GM19043 (cell line): ENCODE data around the gene SAXO2.
"Not testable (repeated sequence)": the region's sequence is repeated elsewhere in the genome, so short reads cannot be mapped to it uniquely, and the experiment has no call there.

Experiments used
- ATAC-seq: cut with Tn5 transposase; IDR thresholded peaks from one replicate; pipeline ENCODE4 v1.9.1; 2021; ENCODE audit warnings: low read depth; ENCODE audit not compliant: unreplicated experiment

SAXO2 gene

DNA sequence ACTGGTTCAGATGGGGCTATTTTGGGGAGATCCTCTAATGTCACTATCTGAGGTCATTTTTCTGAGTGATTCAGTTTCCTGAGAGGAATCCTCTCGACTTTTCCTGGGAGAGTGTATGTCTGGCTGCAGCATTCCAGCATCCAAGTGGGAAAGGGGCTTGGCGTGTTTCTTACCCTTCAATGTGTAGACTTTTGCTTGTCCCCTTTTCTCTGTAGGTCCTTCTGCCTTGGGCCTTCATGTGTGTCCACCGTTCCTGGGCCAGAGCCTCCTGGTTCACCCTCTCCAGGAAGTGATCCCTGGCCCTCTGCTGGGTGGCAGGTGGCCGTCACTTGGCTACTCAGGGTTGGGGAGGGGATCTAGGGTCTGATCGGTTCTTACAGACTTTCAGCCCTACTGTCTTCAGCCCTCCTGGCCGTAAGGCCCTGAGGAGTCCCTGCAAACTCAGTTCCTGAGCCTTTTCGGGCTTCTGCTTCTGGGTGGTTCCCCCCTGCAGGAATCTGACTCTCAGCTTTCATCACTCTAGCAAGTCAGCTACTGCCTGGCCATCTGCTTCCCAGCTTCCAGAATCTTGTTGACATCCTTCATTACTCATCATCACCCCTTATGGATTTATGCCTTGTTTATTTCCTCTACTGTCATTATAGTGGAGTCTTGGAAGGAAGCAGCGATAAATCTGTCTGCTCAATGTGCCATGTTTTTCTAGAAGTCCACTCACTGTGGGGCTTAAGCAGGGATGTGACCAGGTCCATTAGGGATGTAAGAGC is 50.1 kb downstream of the SAXO2 start:
- ATAC-seq = no peak

DNA sequence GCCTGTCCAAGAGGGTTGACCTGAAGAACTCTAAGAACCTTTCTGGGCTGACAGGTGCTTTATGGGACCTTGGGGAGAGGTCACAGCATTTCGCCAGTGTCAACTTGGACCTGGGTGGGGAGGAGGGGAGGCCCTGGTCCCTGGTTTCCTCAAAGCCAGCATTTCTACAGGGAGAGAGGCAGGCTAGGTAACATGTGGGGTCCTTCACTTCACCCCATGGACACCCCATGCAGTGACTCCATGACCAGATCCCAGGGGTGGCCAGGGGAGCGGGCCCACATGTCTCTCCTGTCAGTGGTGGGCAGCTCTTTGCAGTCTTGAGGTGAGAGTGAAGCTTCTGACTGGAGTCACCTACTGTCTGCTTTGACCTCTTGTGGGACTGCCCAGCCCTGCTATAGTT is 50.8 kb downstream of the SAXO2 start:
- ATAC-seq = no peak

DNA sequence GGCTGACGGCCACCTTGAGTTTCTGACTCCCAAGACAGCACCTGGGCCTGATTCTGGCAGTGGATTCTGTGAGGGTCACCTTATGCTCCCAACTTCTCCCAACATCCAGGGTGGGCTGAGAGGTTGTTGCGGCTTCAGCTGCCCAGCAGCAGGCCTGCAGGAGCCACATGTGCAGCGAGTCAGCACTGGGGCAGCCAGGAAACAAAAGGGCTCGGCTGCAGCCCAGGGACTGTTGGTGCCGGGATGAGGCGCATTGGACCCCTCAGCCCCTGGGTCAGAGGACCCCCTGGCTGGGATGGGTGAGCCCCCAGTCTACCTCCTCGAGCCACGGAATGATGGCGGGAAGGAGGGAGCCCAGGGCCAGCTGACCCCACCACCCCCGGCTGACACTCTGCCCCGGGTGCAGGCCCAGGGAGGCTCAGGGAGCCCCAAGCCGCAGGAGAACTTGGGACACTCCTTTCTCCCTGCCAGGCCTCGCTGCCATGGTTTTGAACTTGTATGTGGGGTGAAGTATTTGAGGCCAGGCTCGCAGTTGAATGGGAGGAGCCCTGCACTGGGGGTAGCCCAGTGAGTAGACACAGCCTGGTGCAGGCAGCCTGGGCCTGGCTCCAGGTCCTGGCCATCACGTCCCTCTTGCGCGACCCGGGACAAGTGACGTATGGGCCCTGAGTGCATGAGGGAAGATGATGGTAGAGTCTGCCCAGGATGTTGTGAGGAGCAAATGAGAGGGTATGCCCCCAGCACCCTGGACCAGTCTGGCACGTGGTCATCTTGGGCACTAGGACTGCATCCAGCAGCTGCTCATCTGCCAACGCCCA is 51.5 kb downstream of the SAXO2 start:
- not testable (repeated sequence) for ATAC-seq

DNA sequence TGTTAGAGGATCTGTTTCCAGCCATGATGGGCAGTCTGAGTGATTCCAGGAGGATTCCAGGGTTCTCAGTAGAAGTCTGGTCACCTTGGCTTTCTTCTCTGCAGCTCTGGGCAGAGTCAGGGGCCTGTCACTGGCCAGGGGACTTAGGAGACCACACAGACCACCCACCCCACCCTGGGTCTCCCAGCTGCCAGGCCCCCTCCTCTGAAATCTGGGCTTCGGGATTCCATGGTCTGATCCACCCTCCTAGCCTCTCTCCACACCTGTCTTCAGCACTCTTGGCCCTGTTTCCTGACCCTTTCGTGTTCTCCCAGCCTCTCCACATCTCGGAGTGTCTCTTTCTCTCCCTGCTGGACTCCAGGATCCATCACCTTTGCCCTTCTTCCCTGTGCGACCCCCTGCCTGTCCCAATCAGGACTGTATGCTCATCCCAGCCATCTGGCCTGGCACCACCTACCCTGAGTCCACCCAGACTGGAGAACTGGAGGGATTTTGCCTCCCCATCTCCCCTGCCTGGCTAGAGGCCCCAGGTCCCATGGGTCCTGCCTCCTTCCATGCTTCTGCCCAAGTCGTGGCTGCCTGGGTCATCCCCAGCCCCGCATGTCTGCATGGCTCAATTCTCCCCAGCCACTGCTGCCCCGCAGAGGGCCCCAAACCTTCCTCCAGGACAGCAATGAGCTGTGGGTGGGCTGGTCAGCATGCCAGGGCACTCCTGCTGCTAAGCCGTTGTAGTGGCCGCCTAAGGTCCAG is 52.3 kb downstream of the SAXO2 start:
- ATAC-seq = no peak

DNA sequence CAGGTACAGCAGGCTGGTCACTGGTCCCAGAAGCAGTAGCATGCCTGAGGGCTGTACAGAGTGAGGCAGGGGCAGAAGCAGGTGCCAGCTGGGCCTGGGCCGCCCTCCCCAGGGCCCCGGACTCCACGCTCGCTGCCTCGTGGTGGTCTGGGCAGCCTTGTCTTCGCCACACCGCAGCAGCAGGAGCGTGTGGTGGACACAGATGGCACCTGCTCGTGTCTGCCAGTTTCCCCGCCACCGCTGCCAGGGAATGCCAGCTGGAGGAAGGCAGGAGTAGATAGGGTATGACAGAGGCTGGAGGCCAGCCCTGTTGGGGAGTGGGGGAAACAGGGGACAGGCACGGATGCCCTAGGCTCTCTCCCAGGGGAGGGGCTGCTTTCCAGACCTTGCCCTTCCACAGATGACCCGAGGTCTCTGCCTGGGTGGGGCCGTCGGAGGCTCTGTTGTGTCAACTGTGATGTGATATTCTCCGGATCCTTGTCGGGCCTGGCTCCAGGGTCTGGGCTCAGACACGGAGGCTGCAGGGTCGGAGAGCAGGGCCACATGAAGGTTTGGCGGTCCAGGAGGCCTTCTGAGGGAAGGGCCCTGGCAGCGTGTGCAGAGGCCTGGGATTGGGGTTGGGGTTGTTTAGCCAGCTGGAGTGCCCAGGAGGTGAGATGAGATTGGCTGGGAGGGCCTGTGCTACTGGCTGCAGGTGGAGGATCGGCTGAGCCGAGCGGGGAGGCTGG is 53.1 kb downstream of the SAXO2 start:
- ATAC-seq = no peak

DNA sequence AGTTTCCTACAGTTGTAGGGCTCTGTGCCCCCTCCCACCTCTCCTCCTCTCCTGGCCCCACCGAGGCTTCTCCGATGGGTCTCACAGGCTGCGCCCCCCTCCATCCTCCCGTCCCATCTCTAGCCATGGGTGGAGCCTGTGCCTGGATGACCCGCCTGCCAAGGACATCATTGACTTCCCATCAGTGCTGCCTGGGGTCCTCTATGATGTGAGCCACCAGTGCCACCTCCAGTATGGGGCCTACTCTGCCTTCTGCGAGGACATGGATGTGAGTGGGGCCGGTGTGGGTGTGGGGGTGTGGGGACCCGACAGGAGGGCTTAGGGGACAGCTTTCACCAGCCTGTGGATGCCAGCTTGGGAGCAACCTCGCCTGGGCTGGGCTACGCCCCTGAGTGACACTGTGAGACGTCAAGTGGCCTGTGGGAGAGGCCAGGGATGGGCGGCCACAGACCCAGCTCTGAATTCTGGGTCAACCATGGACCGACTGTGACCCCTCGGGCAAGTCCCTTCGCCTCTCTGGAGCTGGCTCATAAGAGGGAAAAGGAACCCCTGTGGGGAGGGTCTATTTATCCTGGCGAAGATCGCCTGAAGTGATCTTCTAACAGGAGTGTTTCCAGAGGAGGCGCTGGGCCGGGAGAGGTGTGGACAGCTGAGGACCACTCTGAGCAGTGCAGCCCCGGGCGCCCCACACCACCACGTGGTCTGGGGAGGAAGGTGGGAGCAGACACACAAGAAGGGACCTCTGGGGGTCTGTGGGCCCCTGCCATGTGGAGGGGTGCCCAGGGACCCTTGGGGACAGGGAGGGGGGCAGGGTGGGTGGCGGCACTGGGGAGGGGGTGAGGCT is 53.9 kb downstream of the SAXO2 start:
- ATAC-seq = not testable (repeated sequence)

DNA sequence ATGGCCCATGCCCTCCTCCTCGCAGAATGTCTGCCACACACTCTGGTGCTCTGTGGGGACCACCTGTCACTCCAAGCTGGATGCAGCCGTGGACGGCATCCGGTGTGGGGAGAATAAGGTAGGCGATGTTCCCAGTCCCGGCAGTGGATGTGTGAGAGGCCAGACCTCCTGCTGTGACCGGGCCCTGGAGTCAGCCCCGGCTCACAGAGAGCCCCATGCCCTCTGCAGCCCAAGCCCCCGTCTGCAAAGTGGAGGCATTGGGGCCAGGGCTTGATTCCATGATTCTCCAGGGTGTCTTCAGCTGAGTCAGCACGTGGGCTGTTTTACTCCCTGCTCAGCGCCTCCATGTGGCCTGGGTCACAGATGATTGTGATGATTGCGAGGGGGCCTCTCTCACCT is 54.5 kb downstream of the SAXO2 start:
- no peak for ATAC-seq

DNA sequence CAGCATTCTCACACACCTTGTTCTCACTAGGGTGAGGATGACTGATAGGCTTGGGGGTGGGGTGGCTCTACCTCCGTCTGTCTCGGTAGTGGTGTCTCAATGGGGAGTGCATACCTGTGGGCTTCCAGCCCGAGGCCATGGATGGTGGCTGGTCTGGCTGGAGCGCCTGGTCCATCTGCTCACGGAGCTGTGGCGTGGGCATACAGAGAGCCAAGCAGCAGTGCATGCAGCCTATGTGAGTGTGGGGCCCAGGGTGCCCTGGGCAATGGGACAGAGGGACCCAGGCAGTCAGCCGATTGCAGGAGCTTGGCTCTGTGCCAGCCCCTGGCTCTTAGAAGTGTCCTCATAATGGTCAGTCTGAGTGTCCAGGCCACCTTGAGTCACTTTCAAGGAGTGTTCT is 54.9 kb downstream of the SAXO2 start:
- not testable (repeated sequence) for ATAC-seq

DNA sequence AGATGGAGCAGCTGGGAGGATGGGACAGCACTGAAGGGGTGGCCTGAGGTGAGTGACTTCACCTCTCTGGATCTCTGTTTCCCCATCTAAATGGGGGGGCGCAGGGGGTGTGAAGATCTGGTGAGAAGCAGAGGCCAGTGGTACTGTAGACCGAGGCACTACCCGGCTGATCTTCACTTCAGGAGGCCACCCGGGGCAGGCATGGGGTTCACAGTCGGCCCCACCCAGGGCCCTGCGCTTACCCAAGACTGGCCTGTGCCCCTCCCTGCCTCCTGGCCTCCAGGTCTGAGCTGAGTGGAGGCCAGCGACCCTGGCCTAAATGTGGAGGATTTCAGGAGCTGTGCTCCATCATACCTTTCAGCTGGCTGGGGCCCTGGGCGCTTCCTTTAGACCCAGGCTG is 55.7 kb downstream of the SAXO2 start:
- ATAC-seq = not testable (repeated sequence)

DNA sequence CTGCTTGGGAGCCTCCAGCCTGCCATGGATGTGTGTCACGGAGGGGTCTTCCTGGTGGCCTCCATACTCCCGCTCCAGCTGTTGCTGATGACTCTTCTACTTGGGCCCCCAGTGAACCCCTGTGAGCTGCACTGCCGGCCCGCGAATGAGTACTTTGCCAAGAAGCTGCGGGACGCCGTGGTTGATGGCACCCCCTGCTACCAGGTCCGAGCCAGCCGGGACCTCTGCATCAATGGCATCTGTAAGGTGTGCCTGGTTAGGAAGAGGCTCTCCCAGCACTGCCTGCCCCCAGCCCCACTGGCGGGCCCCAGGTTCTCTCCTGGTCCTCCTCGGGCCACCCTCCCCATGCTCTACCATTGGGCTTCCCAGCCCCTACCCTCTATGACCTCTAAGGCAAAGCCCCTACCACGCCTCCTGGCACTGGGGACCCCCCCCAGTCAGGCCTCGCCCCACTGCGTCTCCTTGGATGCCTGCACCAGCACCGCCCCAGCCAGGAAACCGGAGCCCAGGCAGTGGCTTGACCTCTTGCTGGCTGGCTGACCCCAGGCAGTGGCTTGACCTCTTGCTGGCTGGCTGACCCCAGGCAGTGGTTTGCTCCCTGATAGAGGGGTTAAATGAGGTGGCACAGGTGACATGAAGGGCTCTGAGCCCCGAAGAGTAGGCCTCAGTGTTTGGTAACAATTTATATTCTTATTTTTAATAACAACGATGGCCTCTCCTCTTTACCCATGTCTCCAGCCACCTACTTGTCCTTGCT is 57.1 kb downstream of the SAXO2 start:
- ATAC-seq = not testable (repeated sequence)

DNA sequence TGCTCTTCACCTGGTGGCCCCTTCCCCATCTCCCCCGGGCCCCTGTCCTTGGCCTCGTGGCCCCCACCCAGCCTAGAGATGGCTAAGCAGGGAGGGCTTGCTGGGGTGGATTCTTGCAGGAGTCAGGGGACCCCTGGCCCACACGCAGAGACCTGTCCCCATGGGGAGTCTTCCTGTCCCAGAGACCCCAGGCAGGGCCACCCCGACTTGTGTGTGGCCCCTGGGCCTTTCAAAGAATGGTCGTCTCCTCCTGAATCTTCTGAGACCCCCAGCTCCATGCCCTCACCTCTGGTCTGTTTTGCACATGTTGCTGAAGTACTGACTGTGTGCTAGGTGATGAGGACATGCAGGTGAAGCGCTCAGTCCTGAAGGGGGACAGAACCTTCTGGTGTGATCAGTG is 58.2 kb downstream of the SAXO2 start:
- not testable (repeated sequence) for ATAC-seq

DNA sequence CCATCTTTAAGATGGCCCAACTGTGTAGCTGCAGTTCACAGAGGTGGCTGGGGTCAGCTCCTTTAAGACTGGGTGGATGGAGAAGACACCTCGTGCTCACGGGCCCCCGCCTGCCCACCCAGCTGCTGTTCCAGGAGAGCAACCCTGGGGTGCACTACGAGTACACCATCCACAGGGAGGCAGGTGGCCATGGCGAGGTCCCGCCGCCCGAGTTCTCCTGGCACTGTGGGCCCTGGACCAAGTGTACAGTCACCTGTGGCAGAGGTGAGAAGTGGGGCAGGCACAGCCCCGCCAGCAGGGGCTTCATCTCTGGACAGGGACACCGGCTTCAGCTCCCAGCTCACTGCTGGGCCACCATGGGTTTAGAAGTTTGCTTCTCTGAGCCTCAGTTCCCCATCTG is 59.9 kb downstream of the SAXO2 start:
- not testable (repeated sequence) for ATAC-seq

DNA sequence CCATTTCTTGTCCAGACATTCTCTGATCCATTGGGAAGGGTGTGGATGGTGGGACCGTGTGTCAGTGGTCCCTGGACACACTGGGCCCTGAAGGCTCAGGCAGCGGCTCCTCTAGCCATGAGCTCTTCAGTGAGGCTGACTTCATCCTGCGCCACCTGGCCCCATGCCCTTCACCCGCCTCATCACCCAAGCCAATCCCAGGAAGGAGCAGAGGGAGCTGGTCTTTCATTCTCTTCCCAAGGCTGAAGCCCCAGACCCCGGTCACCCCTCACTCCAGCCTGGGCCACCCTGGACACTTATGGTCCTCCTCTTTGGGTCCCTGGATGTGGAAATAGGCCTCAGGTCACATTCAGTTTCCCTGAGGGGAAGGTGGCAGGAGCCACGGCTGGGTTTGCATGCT is 62.2 kb downstream of the SAXO2 start:
- not testable (repeated sequence) for ATAC-seq

DNA sequence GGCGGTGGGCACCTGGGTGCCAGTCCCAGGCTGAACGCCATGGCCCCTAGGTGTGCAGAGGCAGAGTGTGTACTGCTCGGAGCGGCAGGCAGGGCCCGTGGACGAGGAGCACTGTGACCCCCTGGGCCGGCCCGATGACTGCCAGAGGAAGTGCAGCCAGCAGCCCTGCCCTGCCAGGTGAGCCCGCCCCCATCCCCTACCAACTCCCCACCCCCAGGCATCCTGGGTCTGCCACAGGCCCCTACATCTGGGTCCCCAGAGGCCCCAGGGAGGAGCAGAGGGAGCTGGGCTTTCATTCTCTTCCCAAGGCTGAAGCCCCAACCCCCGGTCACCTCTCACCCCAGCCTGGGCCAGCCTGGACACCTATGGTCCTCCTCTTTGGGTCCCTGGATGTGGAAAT is 63.0 kb downstream of the SAXO2 start:
- ATAC-seq = not testable (repeated sequence)

DNA sequence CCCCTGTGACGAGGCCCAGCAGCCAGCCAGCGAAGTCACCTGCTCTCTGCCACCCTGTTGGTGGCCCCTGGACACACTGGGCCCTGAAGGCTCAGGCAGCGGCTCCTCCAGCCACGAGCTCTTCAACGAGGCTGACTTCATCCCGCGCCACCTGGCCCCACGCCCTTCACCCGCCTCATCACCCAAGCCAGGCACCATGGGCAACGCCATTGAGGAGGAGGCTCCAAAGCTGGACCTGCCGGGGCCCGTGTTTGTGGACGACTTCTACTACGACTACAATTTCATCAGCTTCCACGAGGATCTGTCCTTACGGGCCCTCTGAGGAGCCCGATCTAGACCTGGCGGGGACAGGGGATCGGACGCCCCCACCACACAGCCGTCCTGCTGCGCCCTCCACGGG is 64.3 kb downstream of the SAXO2 start:
- not testable (repeated sequence) for ATAC-seq

DNA sequence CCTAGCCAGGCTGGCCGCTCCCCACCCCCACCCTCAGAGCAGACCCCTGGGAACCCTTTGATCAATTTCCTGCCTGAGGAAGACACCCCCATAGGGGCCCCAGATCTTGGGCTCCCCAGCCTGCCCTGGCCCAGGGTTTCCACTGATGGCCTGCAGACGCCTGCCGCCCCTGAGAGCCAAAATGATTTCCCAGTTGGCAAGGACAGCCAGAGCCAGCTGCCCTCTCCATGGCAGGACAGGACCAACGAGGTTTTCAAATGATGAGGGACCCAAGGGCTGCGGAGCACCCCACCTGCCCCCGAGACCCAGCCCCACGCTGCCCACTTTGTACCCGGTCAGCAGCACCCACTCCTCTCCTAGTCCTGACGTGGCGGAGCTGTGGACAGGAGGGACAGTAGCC is 64.8 kb downstream of the SAXO2 start:
- not testable (repeated sequence) for ATAC-seq

DNA sequence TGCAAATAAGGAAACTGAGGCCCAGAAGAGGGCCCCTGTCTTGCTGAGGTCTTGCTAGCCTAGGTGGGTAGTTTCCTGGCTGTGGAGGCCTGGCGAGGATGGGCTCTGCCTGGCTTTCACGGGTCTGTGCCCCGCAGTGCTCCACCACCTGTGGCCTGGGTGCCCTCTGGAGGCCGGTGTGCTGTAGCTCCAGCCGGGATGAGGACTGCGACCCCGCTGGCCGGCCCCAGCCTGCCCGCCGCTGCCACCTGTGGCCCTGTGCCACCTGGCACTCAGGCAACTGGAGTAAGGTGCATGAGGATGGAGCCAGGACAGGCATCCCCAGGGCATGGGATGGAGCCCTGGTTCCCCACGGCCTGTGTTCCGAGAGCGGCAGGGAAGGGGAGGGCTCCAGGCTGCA is 66.4 kb downstream of the SAXO2 start:
- ATAC-seq = not testable (repeated sequence)

DNA sequence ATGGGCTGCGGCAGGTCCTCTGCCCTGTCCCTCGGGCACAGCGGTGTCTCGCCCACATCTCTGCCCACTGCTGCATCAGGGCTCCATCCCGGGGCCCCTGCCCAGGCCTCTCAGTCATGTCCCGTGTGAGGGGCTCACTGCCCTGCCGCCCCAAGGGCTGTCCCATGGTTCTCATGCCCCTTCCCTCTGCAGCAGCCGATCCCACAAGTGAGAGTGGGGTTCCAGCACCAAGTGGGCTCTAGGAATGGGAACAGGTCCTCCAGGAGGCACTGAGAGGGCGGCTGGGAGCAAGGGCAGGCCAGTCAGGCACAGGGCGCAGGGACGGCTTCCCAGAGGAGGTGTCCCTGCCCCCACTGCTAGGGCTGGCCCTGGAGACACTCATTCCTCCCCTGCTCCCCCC is 68.3 kb downstream of the SAXO2 start:
- not testable (repeated sequence) for ATAC-seq
